Activated T-cell treated with anti-CD3 and anti-CD28 coated beads, Interleukin-2, amount 50 U/mL, for 4 hours (primary cell): ENCODE measurements around the gene SPATS2. TPM values are rescaled to one million over a fixed set of nuclear protein-coding genes. Genes with fewer than 3 reads are reported as not detected.
"Not testable (repeated sequence)": the region's sequence is repeated elsewhere in the genome, so short reads cannot be mapped to it uniquely, and the experiment has no call there.

ENCODE experiments used
- ATAC-seq, 2 donors: fragments of 200-7000 bp; cut with Tn5 transposase; one replicate each; pipeline ENCODE4 v1.10.0; 2021
- DNase-seq: peaks from one replicate; pipeline ENCODE4 v3.0.0-alpha.2; 2020
- H3K27me3 Mint-ChIP-seq: one replicate; pipeline ENCODE4 v1.8.0; 2021; ENCODE audit warnings: low read depth, mixed read lengths
- H3K36me3 Mint-ChIP-seq: one replicate; pipeline ENCODE4 v1.8.0; 2022; ENCODE audit warnings: mixed read lengths; ENCODE audit not compliant: insufficient read depth
- H3K4me1 Mint-ChIP-seq: one replicate; pipeline ENCODE4 v1.8.0; 2021; ENCODE audit warnings: low read depth, mixed read lengths
- H3K4me3 Mint-ChIP-seq: one replicate; pipeline ENCODE4 v1.8.0; 2021; ENCODE audit warnings: mild to moderate bottlenecking, moderate library complexity, mixed read lengths
- H3K9me3 Mint-ChIP-seq: one replicate; pipeline ENCODE4 v1.8.0; 2021; ENCODE audit warnings: mixed read lengths
- total RNA-seq, 3 donors: library from RNA; stranded (reverse); gene quantifications; one replicate each; pipeline ENCODE4 v1.2.1, GENCODE V29; 2021

SPATS2 gene
- total RNA-seq, 3 donors from 2014 or later, result 6.9 to 7.2 (median 7.0) TPM

DNA sequence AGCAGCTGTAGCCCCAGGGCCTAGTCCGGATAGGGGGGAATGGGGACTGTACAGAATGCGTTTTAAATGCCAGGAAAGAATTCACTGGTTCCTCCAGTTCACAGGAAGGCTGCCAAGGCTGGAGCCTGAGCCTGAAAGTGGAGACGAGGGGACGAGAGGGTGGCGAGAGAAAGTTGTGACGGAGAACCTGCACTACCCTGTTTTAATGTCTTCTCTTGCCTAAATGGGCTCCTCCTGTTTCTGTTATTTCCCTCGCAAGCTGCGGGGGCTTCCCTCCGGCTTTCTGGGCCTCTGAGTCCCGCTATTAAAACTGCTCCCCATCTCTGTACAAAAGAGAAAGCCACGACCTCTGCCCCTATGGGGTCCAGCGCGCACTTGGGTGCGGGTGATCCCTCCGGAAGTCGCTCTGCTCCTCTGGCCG is 34.8 kb upstream of the SPATS2 start:
- Mint-ChIP-seq H3K27me3 (peaks cover 56% of the 10 kb centered on the region), H3K4me1 (peaks cover 9% of the 10 kb centered on the region), H3K9me3 (no peaks in the 10 kb centered on the region), H3K36me3 (no peaks in the 10 kb centered on the region), H3K4me3 (no peak overlapping the region)
- DNase-seq, result no peak
- ATAC-seq, result no peak

DNA sequence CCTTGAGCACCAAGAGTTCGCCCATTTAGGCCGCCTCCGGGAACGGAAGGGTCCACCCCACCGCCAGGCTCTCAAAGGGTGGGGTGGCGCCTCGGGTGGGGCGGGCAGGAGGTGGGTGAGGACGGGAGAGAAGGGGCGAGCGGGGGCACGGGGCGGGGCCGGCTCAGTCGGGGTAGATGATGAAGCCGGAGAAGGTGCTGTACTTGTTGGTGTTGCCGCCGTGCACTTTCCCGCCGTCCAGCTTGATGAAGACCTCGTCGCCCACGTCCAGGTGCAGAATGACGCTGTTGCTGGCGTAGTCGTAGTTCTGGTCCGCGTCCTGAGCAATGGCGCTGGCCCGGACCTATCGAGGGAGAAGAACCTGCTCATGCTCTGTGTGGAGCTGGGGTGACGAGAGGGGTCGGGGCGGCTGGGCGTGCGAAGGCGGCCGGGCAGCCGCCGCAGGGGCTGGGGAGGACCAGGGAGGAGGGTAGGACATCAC is 34.3 kb upstream of the SPATS2 start:
- no peaks in the 10 kb centered on the region for H3K36me3 Mint-ChIP-seq
- H3K4me1 Mint-ChIP-seq, result peaks cover 14% of the 10 kb centered on the region
- peak overlapping the region; percentile 37 for H3K4me3 Mint-ChIP-seq
- DNase-seq, result no peak
- no peak for ATAC-seq
- H3K27me3 Mint-ChIP-seq, result peaks cover 60% of the 10 kb centered on the region
- H3K9me3 Mint-ChIP-seq, result no peaks in the 10 kb centered on the region

DNA sequence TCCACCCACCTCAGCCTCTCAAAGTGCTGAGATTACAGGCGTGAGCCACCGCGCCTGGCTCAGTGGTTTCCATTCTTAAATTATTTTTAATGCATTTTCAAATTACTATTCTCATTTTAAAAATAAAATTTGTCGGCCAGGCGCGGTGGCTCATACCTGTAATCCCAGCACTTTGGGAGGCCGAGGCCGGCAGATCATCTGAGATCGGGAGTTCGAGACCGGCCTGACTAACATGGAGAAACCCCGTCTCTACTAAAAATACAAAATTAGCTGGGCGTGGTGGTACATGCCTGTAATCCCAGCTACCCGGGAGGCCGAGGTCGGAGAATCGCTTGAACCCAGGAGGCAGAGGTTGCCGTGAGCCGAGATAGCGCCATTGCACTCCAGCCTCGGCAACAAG is 33.5 kb upstream of the SPATS2 start:
- H3K9me3 Mint-ChIP-seq, H3K36me3 Mint-ChIP-seq, H3K4me3 Mint-ChIP-seq, DNase-seq, ATAC-seq: not testable (repeated sequence)
- H3K4me1 Mint-ChIP-seq, result peaks cover 15% of the 10 kb centered on the region
- peaks cover 63% of the 10 kb centered on the region for H3K27me3 Mint-ChIP-seq

- no peaks in the 10 kb centered on the region for H3K9me3 Mint-ChIP-seq
- no peaks in the 10 kb centered on the region for H3K36me3 Mint-ChIP-seq
- peaks cover 65% of the 10 kb centered on the region for H3K27me3 Mint-ChIP-seq
- no peak for DNase-seq
- peaks cover 15% of the 10 kb centered on the region for H3K4me1 Mint-ChIP-seq
- H3K4me3 Mint-ChIP-seq, result no peak overlapping the region
- ATAC-seq, result no peak
Observed at GRCh38 chr12:49334226-49334625, 33.0 kb upstream of the SPATS2 start.

DNA sequence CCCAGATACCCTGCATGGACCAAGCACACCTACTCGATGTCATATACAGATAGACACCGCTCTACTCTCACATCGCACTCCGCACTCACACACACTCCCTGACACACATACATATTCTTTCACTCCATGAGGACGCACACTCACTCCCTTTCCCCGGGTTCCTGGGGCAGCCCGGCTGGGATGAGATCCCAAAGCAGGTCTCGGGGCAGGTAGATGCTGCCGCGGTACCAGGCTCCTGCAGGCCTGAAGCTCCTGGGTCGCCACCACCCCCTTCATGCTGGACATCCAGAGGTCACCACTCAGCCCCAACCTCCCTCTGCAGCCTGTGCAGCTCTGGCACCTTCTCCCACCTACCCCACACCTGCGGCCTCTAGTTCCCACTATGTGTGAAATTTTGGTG is 32.6 kb upstream of the SPATS2 start:
- no peak for DNase-seq
- no peaks in the 10 kb centered on the region for H3K9me3 Mint-ChIP-seq
- no peak for ATAC-seq
- H3K4me1 Mint-ChIP-seq, result peaks cover 15% of the 10 kb centered on the region
- H3K4me3 Mint-ChIP-seq, result no peak overlapping the region
- H3K36me3 Mint-ChIP-seq, result no peaks in the 10 kb centered on the region
- H3K27me3 Mint-ChIP-seq, result peaks cover 69% of the 10 kb centered on the region

DNA sequence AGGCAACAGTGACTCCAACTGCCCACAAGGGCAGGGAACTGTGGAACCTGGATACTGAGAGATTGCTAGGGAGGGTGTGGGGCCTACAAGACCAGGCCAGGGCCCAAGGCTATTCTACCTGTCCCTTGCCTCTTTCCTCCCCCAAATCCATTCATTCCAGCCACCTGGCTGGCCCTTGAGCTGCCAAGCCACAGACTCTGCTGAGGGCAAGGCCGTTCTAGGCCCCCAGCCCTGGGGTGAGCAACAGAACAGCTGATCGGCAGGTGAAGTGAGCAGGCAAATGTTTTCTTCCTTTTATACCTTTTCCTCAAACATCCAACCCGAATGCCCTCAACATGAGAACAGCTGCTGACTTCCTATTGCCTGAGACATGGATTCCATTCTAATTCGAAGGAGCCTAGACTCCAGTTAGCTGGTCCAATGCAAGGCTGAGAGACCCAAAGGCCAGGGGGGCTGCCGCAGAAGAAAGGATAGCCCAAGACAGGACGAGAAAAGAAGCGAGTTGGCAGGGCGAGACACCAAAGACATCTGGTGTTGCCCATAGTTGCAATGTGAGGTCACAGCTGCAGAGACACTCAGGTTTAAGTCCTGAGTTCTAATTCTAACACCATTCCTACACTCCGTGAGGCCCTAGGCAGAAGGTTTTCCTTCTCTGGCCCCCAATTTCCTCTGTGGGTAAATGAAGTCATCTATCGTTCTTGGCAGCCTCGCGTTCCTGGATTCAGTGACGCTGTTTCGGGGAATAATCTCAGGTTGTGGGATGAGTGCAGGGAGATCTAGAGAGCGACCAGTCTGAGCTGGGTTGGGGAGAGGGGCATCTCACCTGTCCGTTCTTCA is 31.9 kb upstream of the SPATS2 start:
- Mint-ChIP-seq H3K27me3 (peaks cover 74% of the 10 kb centered on the region), H3K4me3 (no peak overlapping the region), H3K4me1 (peaks cover 15% of the 10 kb centered on the region), H3K9me3 (no peaks in the 10 kb centered on the region), H3K36me3 (no peaks in the 10 kb centered on the region)
- no peak for ATAC-seq
- no peak for DNase-seq

DNA sequence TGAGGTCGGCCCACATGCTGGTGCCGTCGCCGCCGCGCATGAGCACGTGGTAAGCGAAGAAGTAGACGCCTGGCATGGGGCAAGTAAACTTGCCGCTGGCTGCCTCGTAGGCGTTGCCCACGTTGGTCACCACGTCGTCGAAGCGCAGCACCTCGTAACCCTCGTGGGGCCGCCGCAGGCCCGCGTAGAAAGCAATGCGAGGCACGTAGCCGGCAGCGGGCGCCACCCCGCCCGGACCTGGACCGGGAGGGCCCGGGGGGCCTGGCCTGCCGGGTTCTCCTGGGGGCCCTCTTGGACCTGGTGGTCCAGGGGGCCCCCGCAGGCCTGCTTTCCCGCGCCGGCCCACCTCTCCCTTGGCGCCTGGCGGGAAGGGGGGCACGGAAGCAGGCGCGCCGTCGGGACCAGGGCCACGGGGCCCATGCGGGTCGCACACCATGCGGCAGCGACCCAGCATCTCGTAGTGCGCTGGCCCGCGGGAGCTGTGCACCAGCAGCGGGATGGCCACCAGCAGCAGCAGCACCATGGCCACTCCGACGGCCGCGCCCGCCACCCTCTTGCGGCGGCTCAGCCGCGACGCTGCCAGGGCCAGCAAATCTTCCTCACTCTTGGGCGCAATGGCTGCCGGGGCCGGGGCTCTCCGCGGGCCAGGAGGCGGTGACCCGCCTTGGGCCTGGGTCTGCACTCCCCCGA is 31.2 kb upstream of the SPATS2 start:
- no peak for DNase-seq
- Mint-ChIP-seq H3K9me3 (no peaks in the 10 kb centered on the region), H3K27me3 (peaks cover 75% of the 10 kb centered on the region), H3K4me3 (no peak overlapping the region), H3K4me1 (peaks cover 15% of the 10 kb centered on the region), H3K36me3 (no peaks in the 10 kb centered on the region)
- no peak for ATAC-seq

- Mint-ChIP-seq H3K36me3 (no peaks in the 10 kb centered on the region), H3K9me3 (no peaks in the 10 kb centered on the region), H3K4me3 (peak within 1 kb of the TSS; percentile 64), H3K27me3 (peaks cover 68% of the 10 kb centered on the region), H3K4me1 (peaks cover 15% of the 10 kb centered on the region)
- DNase-seq, result peak; percentile 91
- ATAC-seq, result peak; percentile 79 to 82
Observed at GRCh38 chr12:49336645-49337584, 30.3 kb upstream of the SPATS2 start, which contains the start of gene C1QL4. C1QL4 (minus strand) TSS chr12:49337188; CDS start chr12:49336477, 711 bp downstream.

DNA sequence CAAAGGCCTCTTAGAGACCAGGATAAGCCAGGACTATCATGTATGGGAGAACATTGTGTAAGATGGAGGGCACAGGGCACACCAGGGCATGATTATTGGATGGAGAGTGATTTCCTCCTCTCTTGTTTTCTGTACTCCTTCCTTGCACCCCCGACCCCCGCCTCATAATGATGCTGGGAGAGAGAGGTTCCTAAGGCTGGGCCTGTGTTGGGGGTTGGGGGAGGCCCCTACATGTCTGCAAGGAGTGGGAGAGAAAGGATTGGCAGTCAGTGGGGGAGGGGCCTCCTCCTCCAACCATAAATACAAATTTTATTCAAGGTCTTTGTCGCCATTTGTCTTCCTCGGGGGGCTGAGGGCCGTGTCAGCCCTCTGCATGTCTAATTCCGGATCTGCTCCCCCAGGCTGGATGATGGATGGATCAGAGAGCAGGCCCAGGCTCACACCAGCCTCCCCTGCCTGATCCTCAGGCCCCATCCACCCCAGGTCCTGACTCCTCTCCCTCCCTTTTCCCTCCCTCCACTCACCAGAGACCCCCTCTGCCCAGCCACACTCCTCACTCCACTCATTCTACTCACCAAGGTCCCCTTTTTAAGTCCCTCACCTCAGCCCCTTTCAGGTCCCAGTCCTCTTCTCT is 28.3 kb upstream of the SPATS2 start:
- ATAC-seq, result no peak
- Mint-ChIP-seq H3K4me3 (no peak overlapping the region), H3K4me1 (peaks cover 27% of the 10 kb centered on the region), H3K27me3 (peaks cover 62% of the 10 kb centered on the region), H3K36me3 (no peaks in the 10 kb centered on the region), H3K9me3 (no peaks in the 10 kb centered on the region)
- DNase-seq, result no peak

- Mint-ChIP-seq H3K9me3 (no peaks in the 10 kb centered on the region), H3K27me3 (peaks cover 62% of the 10 kb centered on the region), H3K4me3 (no peak overlapping the region), H3K36me3 (no peaks in the 10 kb centered on the region), H3K4me1 (peaks cover 30% of the 10 kb centered on the region)
- no peak for ATAC-seq
- no peak for DNase-seq
Observed at GRCh38 chr12:49339464-49339861, 27.8 kb upstream of the SPATS2 start.

- Mint-ChIP-seq H3K9me3 (no peaks in the 10 kb centered on the region), H3K4me1 (peaks cover 27% of the 10 kb centered on the region), H3K27me3 (peaks cover 56% of the 10 kb centered on the region), H3K4me3 (no peak overlapping the region), H3K36me3 (no peaks in the 10 kb centered on the region)
- DNase-seq (no peak), ATAC-seq (no peak)
Observed at GRCh38 chr12:49340095-49340870, 27.0 kb upstream of the SPATS2 start.

GRCh38 chr12:49340971-49341776 is 26.1 kb upstream of the SPATS2 start:
- no peak for DNase-seq
- peaks cover 59% of the 10 kb centered on the region for H3K27me3 Mint-ChIP-seq
- no peak for ATAC-seq
- H3K4me1 Mint-ChIP-seq, result peaks cover 33% of the 10 kb centered on the region
- no peak overlapping the region for H3K4me3 Mint-ChIP-seq
- no peaks in the 10 kb centered on the region for H3K9me3 Mint-ChIP-seq
- no peaks in the 10 kb centered on the region for H3K36me3 Mint-ChIP-seq

DNA sequence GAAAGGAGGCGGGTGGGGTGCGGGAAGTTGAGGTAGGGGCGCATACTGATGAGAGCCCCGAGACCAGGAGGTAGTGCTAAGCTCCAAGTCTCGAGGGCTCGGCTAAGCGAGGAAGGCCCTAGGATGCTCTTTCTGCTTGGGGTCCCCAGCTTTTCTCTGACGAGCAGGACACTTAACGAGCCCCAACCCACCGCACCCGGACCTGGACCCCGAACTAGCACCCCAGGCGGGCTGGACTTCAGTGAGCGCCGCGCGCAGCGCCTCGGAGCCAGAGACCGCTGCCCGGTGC is 25.5 kb upstream of the SPATS2 start:
- H3K27me3 Mint-ChIP-seq, result peaks cover 61% of the 10 kb centered on the region

More for the DNA sequence above, 25.5 kb upstream of the SPATS2 start:
- no peak overlapping the region for H3K4me3 Mint-ChIP-seq
- no peak for ATAC-seq
- H3K36me3 Mint-ChIP-seq, result no peaks in the 10 kb centered on the region
- H3K4me1 Mint-ChIP-seq, result peaks cover 38% of the 10 kb centered on the region
- no peak for DNase-seq
- no peaks in the 10 kb centered on the region for H3K9me3 Mint-ChIP-seq
